HG03432 (cell line): Measurements from ENCODE around the gene RIPK4.

Source experiments
- ATAC-seq: cut with Tn5 transposase; IDR thresholded peaks from one replicate; pipeline ENCODE4 v1.9.1; 2021; ENCODE audit warnings: mild to moderate bottlenecking, moderate library complexity; ENCODE audit not compliant: unreplicated experiment

Gene RIPK4

DNA sequence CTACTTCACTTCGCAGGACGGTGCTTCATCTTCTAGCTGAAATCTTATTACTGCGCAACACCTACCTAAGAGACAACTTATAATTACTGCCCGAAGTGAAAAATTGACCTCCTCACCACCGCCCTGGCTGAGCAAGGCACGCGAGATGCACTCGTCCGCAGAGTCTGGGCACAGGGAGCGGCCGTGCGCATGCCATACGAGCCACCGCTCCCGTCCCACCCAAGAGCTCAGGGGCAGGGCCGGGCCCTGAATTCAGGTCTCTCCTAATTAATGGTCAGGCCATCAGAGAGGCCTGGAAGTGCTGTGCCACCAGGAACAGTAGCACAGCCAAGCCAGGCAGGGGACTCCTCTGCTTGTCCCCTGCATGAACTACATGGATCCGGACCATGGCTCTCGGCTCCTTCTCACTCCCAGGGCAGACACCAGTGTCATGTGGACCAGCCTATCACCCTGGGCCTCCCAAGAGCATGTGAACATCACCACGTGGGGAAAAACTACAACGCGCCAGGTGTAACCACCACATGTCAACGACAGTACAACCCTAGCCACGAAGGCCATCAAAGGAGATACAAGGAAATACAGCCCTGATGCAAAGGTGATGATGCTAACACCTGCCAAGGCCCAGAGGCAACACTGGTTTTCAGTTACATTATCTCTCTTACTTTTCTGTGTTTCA is 11.5 kb downstream of the RIPK4 start:
- ATAC-seq, result no peak

DNA sequence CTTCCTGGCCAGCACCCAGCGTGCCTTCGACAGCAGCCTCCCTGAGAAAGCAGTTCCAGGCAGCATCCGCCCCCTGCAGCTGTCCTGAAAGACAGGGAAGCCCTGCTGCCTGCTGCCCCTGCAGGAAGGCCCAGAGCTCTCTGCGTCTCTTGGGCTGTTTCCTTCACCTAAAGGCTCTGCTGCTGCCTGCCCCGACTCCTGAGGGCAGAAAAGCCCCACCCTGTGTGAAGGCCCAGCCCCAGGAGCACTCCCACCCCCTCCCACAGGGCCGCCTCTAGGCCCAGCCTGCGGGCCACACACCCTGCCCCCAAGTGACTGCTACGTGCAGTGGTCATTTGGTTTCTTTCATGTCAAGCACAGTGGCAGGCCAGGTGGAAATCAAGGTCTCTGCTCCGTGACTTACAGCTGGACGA is 12.4 kb downstream of the RIPK4 start:
- ATAC-seq, result no peak

DNA sequence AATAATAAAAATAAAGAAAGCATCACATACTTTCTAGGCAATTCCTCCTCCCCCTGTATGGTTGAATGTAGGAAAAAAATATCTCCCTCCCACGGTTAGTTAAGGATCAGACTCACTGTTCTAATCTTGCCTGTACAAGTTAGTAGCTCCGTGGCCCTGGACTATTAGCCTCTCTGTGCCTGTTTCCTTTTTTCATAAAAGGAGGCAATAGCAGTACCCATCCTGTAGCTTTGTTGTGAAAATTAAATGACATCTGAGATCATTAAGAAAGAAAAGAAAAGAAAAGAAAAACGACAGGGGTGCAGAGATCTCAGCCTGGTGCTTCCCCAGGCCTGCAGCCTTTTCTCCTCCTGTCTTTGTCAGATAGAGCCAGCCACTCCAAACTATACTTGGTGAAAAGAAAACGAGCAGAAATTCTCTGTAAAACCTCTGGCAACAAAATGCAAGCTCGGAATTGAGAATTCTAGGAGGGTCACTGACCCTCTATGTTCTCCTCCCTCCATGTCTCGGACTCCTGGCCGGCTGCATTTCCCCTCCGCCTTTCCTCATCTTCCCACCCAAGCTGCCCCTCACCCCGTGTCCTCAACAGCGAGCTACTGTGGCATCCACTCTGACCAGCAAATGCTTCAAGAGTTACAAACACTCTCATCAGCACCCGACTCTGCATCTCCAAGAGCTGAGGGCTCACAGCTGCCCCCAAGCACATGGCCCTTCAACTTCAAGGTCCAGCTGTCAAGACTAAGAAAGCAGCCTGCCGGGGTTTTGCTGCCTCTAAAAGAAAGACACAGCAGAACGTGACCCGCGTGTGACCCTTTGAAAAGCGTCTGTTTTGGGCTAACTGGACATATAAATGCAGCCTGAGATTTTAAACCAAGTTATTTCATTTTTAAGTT is 13.6 kb downstream of the RIPK4 start:
- ATAC-seq, result no peak

DNA sequence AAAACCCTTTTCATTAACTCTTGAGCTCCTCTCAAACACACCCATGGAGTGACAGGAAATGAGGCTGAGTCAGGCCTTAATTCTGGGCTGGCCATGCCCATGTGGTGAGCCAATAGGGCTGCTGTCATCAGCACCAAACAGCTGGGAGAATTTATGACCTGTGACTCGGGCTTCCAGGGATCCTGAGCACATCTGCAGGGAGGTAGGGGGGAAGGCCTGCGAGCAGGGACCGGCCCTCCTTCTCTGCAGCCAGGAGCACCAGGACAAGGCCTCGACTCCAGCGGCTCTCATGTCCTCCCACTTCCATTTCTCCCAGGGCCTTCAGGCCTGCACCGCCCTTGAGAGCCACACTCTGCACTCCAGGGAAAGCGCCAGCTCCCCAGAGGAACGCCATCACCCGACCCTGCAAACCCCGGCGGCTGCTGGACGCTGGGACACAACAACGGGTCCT is 14.6 kb downstream of the RIPK4 start:
- no peak for ATAC-seq

DNA sequence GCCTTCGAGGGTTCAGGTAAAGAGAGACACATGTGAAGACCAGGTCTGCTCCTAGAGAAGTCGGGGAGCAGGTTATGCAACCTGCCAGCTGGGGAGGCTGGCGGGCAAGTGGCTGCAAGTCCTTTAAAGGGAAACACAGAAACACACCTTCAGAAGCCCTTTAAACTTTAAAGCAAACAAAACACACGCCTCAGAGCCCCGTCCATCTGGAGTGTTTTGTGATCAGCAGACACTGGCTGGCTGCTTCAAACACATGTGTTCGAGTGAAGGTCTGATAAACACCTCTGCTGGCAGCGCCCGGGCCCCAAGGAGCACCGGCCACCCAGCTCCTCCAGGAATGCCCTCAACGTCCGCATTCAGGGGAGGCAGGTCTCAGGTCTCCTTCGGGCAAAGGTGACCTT is 15.2 kb downstream of the RIPK4 start:
- no peak for ATAC-seq

DNA sequence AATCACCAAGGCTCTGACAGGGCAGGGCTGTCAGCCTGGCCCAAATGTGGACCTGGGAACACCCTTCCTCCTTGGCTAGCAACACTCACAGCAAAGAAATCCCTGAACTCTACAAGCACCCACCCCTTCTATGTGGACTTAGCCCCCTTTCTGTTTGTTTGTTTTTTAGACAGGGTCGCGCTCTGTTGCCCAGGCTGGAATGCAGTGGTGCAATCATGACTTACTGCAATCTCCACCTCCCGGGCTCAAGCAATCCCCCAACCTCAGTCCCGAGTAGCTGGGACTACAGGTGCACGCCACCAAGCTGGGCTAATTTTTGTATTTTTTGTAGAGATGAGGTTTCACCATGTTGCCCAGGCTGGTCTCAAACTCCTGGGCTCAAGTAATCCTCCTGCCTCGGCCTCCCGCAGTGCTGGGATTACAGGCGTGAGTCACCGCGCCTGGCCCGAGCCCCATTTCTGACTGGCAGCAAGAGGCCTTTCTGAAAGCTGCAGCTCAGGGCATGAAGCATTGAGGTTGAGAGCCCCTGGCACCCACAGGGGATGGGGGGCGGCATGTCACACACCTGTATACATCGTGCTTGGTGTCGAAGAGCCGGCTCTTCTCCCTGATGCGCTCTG is 16.2 kb downstream of the RIPK4 start:
- no peak for ATAC-seq

DNA sequence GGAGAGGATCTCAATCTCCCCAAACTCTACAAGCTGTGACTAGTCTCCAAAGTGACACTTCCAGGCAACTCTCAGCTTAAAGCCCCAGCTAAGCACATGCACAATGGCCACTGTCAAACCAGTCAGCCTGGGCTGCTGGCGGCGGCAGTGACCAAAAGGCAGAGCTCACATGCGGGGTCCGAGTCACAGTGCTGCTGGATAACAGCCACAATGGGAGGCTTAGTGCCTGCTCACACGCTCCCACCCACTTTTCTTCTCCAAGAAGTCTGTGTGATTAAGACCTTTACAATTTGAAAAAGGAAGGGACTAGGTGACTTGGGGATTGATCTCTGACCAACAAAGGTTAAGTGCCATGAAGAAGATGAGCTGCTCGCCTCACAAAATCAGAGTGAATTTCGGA is 16.8 kb downstream of the RIPK4 start:
- no peak for ATAC-seq

DNA sequence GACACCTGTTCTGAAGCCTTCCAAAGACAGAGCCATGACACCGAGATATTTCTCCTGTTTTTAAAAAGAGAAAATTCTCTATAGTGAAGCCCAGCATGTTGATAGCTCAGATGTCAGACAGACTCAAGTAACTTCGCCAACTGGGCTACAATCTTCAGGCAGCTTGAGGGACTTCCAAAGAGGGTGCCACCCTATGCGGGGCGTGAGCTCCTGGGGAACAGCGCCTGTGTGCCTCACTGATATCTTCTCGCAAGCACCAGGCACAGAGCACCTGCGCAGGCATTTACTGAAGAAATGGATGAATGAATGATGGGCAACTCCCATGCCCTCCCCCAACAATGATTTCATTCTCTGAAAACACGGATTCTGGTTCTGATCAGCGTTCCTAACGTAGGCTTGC is 17.6 kb downstream of the RIPK4 start:
- ATAC-seq, result no peak

DNA sequence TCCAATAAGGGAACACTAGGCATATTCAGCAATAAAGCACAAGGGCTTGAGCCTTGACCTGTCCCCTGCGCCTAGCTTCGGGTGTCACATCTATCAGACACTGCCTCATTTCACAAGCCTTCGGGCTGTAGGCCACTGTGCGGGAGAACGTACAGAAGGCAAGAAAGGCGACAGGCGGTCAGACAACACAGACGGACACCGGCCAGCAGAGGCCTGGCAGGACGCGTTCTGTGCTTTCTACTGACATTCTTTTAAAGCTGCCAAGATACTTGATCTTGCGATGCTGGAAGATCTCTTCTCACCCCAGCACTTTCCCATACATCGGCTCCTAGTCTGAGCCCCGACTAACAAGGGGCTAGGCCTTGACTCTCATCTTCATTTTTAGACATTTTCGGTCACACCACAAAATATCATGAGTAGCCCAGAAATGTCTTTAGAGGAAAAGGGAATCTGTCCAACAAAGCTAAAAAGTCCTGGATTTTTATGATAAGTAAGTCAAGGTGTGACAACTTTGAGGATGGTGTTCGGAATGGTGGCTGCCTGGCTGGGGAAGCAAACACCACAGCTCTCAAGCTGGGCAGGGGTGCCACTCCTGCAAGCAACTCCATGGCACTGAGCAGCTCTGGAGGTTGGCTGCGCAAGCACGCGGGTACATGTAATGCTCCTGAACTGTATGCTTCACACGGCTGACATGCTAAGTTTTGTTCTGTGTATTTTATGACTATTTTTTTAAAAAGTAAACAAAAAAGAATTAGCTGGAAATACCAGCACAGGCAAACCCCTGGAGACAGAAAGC is 18.7 kb downstream of the RIPK4 start:
- ATAC-seq, result no peak

DNA sequence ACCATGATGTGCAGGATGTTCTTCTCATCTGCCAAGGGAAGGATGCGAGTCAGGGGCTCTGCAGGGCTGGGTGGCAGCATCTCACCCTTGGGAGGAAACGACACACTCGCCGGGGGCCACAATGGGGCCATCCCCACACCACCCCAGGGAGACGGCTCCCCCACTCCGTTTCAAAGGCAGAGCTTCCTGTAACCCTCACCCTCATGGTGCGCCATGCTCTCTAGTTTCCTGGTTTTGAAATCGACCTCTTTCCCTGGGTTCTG is 20.2 kb downstream of the RIPK4 start:
- ATAC-seq, result no peak

DNA sequence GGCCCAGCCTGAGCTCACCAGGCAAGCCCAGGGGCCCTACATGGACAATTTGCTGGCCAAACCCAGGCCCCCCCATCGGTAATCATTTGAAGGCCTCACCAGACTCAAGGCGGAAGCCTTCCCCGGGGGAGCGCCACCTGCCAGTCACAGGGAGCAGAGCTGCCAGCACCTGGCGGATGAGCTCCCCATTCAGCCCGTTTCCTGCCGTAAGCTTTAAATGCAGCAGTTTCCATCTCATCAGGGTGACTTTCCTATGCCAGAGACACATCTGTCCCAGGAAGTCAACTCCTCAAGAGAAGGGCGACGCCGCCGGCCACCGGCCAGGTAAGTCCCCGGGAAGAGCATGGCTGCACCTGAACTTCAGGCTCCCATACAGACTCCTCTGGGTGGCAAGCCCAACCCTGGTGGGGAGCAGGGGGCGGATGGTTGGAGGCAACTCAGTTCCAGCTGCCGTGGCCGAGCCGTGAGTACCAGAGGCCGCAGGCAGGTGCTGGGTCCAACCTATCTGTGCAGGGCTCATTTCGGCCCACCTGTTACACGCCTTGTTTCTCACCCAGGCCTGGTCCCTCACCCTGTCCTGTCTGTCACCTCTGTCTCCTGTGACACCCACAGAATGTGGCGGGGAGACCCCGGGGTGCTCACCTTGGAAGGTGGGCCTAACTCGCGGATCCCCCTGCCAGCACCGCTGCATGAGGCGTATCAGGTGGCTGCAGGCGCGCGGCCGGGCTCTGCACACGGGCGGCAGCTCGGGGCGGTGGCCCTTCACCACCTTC is 20.7 kb downstream of the RIPK4 start:
- no peak for ATAC-seq

DNA sequence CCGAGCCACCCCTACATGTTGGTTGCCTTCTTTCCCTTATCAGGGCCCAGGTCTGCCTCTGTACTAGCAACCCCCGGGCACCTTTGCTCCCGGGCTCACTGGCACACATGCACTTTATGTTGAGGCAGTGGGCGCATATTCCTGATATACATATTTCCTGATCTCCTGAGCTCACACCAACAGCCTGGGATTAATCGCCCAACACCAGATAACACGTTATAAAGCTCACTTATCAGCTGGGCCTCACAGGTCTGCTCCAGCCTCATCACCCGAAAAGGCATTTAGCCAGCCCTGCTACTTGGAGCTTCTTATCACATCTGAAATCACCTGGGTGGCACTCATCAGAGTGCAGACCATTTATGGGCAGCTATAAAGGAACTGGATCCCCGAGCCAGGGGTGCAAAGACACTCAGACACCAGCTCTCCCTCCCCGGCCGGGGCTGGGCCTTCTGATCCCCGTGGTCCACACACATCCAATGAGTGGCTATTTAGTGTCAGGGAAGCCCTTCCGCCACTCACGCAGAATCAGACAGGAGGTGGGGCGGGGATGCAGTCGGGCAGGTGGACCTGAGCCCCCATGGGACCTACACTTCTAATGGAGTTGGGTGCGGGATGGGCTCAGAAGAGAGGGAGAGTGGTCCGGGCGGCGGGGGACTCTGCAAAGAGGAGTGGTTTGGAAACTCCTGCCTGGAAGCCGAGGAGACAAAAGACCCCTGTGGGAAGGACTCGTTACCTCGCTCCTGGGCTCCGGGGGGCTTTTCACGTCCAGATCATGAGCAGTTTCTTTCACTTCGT is 21.6 kb downstream of the RIPK4 start:
- no peak for ATAC-seq

DNA sequence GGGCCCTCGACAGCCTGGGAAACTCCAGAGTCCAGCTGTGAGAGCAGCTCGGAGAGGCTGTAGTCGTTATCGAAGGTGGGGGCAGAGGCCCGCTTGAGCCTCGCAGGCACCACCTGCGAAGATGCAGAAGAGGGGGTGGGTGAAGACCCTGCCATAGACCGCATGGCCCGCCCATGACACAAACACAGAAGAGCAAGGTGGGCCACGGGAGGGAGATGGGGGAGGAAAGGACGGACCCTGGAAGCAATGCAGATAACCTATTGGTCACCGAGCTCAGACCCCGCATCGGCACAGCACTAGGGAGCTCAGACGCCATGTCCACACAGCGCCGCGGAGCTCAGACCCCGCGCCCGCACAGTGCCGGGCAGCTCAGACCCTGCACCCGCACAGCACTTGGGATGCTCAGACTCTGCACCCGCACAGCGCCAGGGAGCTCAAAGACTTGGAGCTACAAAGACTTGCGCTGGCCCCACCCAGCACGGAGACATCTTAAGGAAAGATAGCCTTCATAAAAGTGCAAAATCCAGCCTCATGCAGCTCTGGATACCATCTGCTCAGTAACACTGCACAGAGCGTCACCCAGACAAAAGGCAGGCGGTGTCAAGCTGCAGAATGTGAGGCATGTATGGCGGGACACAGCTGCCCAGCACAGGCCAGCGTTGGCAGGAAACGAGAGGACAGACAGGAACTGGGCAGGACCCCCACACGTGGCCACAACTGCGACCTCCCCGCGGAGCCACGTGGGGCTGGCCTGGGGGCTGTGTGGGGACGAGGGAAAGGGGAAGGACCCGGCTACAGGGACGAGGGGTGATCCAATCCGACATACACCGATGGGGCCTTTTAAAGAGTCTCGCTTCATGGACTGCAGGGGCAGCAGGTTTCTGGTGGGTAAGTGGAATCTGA is 22.6 kb downstream of the RIPK4 start:
- ATAC-seq, result no peak

DNA sequence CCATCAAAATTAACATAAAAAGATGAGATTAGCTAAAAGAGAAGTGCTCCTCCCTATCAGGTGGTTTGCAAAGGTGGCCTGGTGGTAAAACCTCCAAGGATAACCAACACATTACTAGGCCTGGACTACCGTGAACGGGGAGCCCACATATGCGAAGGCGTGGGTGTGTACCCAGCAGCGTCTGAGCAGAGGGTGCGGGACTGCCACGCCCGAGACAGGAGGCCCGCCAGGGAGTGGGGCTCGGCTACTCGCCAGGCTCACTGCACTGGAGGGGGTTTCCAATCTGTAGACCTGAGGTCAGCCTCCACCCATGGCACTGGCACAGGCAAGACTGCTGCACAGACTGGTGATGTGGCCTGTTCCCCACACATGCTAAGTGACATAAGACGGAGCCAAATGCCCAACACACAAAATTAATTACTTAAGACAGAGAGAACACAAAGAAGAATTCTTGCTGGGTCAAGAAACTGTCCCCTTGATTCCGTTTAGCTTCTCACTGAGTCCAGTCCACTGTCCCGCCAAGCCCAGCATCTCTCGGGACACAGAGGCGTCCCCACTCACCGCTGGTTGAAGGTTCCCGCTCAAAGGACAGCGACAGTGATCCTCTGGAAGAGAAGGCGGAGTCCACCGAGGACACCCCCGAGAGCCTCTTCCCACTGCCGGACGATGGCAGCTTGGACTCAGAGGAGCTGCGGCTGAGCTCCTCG is 23.4 kb downstream of the RIPK4 start:
- no peak for ATAC-seq

DNA sequence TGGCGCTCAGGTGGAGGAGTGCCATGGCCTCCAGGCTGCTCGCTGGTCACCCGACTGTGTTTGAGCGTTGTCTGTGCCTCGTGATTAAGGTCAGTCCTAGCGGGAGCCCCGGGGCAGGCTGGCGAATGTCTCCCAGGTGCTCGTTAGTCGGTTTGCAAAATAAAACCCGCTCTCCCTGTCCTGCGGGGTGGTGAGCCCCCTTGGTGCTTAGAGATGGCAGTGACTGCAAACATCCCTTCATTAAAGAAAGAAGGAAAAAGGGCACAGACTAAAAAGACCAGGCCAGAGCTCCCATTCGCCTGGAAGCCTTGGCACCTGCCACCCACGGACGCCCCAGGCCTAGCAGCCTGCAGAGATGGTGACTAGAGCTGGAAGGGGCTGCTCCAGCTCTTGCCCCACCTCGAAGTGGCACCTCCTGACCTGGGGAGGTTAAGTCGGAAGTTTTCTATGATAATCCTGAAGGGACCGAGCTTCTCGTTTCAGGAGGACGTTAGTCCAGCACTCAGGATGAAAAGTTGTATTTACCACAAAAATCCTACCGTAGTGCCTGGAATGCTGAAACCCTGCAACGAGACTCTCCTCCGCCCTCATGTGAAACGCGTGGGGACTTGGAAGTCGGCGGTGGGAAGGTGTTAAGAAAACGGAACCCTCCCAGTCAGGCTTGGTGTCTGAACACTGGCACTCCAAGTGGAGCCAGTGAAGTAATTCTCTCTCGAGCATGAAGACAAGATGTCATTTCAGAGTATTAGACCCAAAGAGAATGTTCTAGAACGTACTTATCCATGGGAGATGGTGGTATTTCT is 24.6 kb downstream of the RIPK4 start:
- ATAC-seq, result no peak

DNA sequence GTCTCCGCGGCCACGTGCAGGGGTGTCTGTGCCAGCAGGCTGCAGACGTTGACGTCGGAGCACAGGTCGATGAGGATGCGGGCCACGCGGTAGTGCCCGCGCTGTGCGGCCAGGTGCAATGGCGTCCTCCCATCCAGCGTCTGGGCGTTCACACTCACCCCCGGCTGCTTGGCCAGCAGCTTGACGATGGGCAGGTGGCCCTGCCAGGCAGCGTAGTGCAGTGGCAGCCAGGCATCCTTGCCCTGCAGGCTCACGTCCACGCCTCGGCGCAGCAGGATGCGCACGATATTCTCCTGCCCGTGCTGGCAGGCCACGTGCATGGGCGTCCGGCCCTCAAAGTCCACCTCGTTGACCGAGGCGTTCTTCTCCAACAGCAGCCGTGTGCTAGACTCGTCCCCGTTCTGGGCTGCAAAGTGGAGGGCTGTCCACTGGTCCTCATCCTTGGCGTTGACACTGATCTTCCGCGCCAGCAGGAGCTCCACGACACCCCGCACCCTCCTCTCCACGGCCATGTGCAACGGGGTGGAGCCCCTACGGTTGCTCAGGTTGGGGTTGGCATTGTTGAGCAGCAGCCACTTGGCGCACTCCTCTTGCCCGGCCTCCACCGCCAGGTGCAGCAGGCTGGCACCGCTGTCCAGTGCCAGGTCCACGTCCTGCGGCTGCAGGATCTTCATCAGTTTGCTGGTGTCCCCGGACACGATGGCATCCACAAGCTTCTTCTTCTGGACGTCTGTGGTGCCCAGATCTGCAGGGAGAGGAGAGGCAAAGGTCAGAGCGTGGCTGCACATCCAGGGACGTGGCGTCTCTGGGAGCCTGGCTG is 25.4 kb downstream of the RIPK4 start:
- no peak for ATAC-seq
